Epithelial cell of proximal tubule (primary cell): ENCODE data around the gene SUPT3H. TPM values are rescaled to one million over a fixed set of nuclear protein-coding genes. Genes with fewer than 3 reads are reported as not detected.

Experiments used
- DNase-seq: peaks from one replicate; pipeline ENCODE4 v3.0.0-alpha.2; 2011; ENCODE audit warnings: low read depth
- H3K4me3 ChIP-seq: 2 replicates; pipeline ENCODE4 v1.5.1; 2011; ENCODE audit warnings: low read depth, mild to moderate bottlenecking, low read length
- total RNA-seq: library from RNA; depleted of rRNA; stranded (reverse); fragments of >200 nt; gene quantifications from 2 replicates; pipeline ENCODE4 v1.2.3, GENCODE V29; 2015
- TF ChIP-seq, protein P1 (sequence below): conservative IDR thresholded peaks from 2 replicates; pipeline ENCODE4 v1.5.1; 2012; ENCODE audit warnings: low read depth, mild to moderate bottlenecking, low read length

The SUPT3H gene
- total RNA-seq, 1 donor from 2014 or later, result 11.5 TPM

DNA sequence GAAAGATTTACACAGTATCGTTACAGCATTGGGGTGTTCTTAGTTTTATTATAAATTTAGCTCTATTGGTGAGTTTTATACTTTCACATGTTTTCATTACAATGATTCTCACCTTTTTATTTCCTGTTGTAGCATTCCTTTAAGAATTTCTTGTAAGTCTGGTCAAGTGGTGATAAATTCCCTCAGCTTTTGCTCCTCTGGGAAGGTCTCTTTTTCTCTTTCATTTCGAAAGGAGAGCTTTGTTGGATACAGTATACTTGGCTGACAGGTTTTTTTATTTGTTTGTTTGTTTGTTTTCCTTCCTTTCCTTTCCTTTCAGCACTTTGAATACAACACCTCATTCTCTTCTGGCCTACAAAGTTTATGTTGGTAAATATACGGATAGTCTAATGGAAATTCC is 299.3 kb downstream of the SUPT3H start:
- DNase-seq, result no peak
- no peak overlapping the region for H3K4me3 ChIP-seq
- TF ChIP-seq, protein P1, sequence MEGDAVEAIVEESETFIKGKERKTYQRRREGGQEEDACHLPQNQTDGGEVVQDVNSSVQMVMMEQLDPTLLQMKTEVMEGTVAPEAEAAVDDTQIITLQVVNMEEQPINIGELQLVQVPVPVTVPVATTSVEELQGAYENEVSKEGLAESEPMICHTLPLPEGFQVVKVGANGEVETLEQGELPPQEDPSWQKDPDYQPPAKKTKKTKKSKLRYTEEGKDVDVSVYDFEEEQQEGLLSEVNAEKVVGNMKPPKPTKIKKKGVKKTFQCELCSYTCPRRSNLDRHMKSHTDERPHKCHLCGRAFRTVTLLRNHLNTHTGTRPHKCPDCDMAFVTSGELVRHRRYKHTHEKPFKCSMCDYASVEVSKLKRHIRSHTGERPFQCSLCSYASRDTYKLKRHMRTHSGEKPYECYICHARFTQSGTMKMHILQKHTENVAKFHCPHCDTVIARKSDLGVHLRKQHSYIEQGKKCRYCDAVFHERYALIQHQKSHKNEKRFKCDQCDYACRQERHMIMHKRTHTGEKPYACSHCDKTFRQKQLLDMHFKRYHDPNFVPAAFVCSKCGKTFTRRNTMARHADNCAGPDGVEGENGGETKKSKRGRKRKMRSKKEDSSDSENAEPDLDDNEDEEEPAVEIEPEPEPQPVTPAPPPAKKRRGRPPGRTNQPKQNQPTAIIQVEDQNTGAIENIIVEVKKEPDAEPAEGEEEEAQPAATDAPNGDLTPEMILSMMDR, result no peak

DNA sequence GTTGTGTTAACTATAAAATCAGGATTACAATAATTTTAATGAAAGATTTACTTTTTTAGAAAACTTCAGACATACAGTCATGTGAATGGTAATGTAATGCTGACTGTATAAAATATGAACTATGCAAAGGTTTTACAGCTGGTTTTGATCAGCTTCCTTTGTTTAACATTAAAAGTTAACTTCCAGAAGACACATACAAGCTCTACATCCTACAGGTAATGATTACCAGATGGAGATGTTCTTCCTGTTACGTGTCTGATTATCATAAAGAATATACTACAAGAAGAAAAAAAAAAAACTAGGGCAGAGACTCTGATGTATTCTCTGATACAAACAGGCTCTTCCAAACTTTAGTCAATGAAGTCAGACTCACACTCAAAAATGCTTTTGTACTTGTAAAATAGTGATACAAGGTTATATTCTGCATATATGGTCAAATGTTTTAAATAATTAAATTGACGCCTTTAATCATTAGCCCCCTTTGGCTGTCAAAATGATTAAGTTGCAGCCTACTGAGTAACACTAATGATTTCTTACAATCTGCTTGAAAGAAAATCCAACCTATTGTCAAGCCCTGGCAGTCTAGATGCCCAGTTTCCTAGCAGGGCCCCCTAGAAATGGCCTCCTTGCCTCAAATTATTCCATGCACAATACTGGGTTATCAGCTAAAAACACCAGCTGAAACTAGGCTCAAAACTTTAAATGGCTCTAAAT is 301.4 kb downstream of the SUPT3H start:
- H3K4me3 ChIP-seq, result no peak overlapping the region
- TF ChIP-seq, protein P1, result no peak
- no peak for DNase-seq

DNA sequence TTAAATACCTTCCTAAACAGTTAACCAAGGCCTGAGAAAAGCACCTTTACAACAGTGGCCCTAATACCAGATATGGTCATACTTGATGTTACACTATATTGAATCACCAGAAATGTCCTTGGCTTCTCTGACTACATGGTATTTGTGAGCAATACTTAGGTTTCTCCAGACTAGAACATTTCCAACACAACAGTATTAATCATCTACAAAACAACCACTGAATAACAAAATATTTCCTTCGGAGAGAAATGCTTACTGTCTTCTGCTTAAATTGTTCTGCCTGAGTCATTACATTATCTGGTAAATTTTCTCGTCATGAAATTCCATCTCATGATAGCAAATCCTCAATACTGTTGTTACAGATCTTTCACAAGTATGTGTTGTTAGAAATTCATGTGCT is 302.5 kb downstream of the SUPT3H start:
- TF ChIP-seq, protein P1, result no peak
- DNase-seq, result peak; percentile 96
- H3K4me3 ChIP-seq, result no peak overlapping the region

DNA sequence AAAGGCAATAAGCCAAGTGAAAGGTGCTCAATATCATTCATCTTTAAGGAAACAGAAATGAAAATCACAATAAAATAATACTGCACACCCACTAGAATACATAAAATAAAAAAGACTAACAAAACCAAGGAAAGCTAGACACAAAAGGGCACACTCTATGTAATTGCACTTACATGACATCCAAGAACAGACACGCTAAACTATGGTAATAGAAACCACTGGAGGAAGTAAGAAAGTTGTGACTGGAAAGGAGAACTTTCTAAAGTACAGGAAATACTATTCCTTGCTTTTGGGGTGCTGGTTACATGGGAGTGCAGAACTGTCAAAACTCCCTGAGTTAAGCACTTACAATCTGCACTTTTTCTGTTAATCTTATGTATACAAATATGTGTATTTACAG is 303.3 kb downstream of the SUPT3H start:
- TF ChIP-seq, protein P1, result no peak
- H3K4me3 ChIP-seq, result no peak overlapping the region
- DNase-seq, result no peak

DNA sequence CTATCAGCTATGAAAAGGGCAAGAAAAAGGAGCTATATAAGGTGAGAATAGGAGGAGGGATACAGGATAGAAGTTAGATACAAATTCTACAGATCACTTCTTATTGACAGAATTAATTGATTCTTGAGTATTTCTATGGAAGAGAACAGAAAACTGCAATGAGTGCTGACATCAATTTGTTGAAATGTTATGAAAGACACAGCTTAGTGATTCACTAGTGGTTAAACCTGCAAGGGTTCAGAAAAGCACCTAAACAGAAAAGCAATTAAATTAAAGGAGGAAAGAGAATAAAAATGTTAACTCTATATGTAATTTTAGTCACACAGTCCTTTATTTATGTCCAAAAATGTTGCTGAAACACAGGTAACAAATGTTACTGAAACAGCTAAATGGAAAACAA is 304.0 kb downstream of the SUPT3H start:
- no peak for DNase-seq
- TF ChIP-seq, protein P1, result no peak
- H3K4me3 ChIP-seq, result no peak overlapping the region

DNA sequence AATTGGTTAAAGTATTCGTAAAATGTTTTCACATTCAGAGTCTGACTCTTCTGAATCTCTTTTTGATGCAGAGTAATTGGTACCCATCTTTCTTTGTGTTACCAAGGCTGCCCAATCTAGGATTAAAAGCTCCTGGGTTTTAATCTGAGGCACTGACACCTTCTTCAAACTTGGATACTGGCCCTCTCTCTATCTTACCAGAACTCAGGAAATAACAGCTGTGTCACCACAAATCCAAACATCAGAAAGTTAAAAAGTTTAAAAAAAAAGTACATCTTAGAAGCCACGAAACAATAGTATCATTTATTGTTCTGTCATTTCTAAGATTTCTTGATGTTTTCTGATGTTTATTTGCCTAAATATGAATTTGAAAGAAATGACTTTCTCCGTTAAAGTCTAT is 305.1 kb downstream of the SUPT3H start:
- DNase-seq, result no peak
- H3K4me3 ChIP-seq, result no peak overlapping the region
- TF ChIP-seq, protein P1, result no peak

DNA sequence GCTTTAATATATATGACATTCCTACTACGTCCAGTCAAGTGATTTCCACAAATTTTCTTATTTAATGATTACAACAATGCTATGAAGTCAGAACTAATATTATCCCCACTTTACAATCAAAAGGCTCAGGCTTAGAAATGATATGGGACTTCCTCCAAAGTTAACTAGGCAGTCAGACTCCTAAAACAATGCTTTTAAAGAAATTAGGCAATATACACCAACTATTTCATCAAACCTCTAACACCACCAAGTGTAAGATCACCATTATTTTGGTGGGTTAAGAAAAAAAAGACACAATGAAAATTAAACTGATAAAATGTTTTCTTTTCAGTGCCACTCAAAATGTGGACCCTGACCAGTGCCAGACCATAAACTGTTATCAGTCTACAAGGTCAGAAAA is 305.7 kb downstream of the SUPT3H start:
- no peak overlapping the region for H3K4me3 ChIP-seq
- no peak for DNase-seq
- TF ChIP-seq, protein P1, result no peak
